Esophagus squamous epithelium (tissue), 4 donors: ENCODE measurements around the gene CEP250.

ENCODE experiments used
- CTCF ChIP-seq, 6 experiments: fragments of 450-650 bp in 4 of 6; fragments of 200-600 bp in 2 of 6; sonication (generic) in 2 of 6; IDR thresholded peaks; one replicate each; pipeline ENCODE4 v1.5.1; 2016 to 2019; ENCODE audit warnings: antibody characterized with exemption in 6 of 6, mild to moderate bottlenecking in 4 of 6, moderate library complexity in 4 of 6
- POLR2A ChIP-seq, 4 donors: fragments of 450-650 bp; IDR thresholded peaks; one replicate each; pipeline ENCODE4 v1.6.1; 2017; ENCODE audit warnings: antibody characterized with exemption in 4 of 4, mild to moderate bottlenecking in 4 of 4, moderate library complexity in 3 of 4

- TF ChIP-seq CTCF (IDR thresholded peaks at IDR 0.05) (peak in 1 of 6 experiments; percentile 52), POLR2A (IDR thresholded peaks at IDR 0.05) (peak in 2 of 4 donors; percentile 15 to 49)
Measured at GRCh38 chr20:35541783-35542662, 86.6 kb downstream of the CEP250 start, which contains the start of gene ERGIC3.
